G401 (cell line): ENCODE results near the gene IFNGR1. TPM values are rescaled to one million over a fixed set of nuclear protein-coding genes. Genes with fewer than 3 reads are reported as not detected.

Experiments used
- DNase-seq: peaks from one replicate; pipeline ENCODE4 v3.0.0-alpha.2; 2015; ENCODE audit warnings: low spot score
- in situ Hi-C: cut with HindIII; loops from 2 replicates; pipeline ENCODE4 v1.10.0; 2016; ENCODE audit warnings: low sequenced_read_pairs, mixed read lengths
- total RNA-seq: library from RNA; depleted of rRNA; stranded (reverse); fragments of >200 nt; shearing (Covaris generic); gene quantifications from 2 replicates; pipeline ENCODE4 v1.2.3, GENCODE V29; 2014; rRNA removed

Gene IFNGR1
- total RNA-seq, 1 experiment from 2014 or later: 29.8 TPM

GRCh38 chr6:137165375-137166246 is 53.6 kb downstream of the IFNGR1 start:
- in situ Hi-C loops: no loop called here
- no peak for DNase-seq

- in situ Hi-C loops: no loop called here
- no peak for DNase-seq
Measured at GRCh38 chr6:137163732-137164318, 55.4 kb downstream of the IFNGR1 start.

- no peak for DNase-seq
- in situ Hi-C loops: no loop called here
Measured at GRCh38 chr6:137162692-137163306, 56.4 kb downstream of the IFNGR1 start.

DNA sequence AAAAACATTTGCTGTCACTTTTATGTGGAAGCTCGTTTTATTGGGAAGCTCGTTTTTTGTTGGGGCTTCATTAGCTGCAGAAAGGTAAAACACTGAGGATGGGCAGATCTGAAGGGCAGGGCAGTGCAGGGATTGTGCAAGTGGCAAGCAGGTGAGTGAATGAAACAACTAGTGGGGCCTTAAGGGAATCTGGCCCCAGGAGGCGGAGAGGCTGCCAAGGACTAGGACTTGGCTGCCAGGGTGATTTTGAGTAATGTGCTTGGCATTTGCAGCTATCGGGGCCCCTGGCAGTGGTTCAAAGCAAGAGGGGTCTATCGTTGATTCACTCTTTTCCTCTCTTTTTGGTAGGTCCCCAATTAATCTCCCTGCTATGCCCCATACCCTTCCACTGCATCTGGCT is 57.2 kb downstream of the IFNGR1 start:
- in situ Hi-C loops: no loop called here

GRCh38 chr6:137160763-137161162 is 58.4 kb downstream of the IFNGR1 start:
- in situ Hi-C loops: no loop called here
- DNase-seq: no peak

More for the DNA sequence above, 57.2 kb downstream of the IFNGR1 start:
- no peak for DNase-seq

DNA sequence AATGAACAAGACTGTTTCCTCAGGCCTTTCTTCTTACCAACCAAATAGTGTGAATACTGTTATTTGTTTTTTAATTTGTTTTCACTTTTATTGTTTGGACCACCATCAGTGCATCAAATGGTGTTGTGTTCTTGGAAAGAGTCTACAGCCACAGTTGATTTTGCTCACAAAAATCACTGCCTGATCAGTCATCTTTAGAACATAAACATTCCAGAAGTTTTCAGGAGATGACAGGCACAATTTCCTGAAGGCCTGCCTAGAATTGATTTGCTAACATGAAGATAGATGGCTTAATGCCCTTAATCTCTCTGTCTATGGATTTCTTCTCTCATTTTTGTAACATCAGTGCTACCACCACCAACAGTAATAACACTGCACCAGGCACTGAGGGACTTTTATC is 59.3 kb downstream of the IFNGR1 start:
- in situ Hi-C loops: no loop called here

DNA sequence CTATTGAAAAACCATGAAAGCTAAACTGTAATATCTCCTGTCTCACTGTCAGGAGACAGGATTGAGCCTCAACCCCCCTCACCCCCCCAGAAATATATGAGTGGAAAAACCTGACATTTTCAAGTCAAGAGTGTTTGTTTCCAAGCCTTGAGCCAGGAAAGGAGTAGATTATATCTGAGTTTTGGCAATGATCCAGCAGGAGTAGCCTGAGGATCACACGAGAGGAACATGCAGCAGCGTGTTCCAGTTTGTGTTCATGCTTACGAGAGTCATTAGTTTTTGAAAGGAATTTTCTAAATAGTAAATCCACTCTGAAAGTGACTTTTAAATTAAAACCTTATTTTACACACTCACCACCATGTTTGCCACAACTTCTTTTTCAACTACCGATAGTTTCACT is 61.6 kb downstream of the IFNGR1 start:
- no peak for DNase-seq
- in situ Hi-C loops: no loop called here

More for the DNA sequence above, 59.3 kb downstream of the IFNGR1 start:
- no peak for DNase-seq

GRCh38 chr6:137156650-137157049 is 62.5 kb downstream of the IFNGR1 start:
- in situ Hi-C loops: no loop called here

DNA sequence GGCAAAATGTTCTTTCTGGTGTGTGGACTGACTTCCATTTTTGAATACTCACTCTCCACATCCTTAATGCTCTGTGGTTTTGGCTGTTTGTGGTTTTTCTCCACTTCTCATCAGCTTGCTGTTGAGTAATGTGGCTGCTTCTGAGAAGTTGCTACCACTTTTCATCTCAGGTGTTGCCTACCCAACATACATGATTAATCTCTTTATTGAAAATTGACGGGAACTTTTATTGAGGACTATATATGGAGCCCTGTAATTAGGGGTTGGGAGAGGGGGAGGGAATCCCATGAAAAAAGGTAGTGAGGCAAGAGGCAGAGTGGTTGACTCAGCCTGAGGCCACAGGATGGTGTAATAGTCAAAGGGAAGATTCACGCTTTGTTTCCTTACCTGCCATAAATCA is 63.4 kb downstream of the IFNGR1 start:
- no peak for DNase-seq
- in situ Hi-C loops: no loop called here

More at GRCh38 chr6:137156650-137157049, 62.5 kb downstream of the IFNGR1 start:
- no peak for DNase-seq

DNA sequence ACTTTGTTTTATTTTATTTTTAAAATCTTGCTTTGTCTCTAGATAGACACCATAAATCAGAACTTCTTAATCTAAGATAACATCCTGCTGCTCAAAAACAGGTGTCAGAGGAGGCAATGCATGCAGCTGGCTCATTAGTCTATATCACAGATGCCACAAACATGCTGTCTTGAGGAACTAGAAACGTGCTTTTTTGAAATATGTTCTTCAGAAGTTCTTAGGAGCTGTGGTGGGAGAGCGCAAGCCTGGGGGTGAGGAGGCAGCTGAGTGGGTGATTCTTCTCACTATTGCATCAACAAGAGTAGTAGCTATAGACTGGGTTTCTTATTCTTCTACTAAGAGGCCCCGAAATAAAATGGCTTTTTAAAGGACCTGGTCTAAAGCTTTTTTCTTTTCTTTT is 69.1 kb downstream of the IFNGR1 start:
- in situ Hi-C loops: no loop called here
- no peak for DNase-seq

DNA sequence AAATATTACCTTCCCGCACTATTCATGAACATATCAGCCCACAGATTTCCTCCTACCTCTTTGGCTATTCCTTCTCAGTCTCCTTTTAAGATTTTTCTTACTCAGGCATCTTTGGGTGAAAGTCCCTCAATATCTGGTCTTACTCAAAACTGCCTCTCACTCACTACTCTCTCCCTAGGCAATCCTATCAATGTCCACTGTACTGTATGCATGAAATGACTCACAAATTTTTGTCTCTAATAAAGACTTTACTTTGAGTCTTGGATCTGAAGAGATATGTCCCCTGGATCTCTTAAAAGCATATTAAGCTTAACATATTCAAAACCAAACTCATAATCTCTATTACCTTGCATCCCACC is 70.2 kb downstream of the IFNGR1 start:
- no peak for DNase-seq
- in situ Hi-C loops: no loop called here

GRCh38 chr6:137148306-137149034 is 70.7 kb downstream of the IFNGR1 start:
- in situ Hi-C loops: no loop called here
- DNase-seq: no peak

Other genes with a start within 250 kb of the IFNGR1 start
- not detected in 2 replicates for gene IL20RA, start 174.4 kb downstream of the IFNGR1 start, total RNA-seq
- not detected in 2 replicates for gene IL22RA2, start 45.7 kb downstream of the IFNGR1 start, total RNA-seq